MM.1S (cell line): ENCODE measurements around the gene PAMR1.

Experiments used
- DNase-seq: peaks from one replicate; pipeline ENCODE4 v3.0.0-alpha.2; 2015
- H2AFZ ChIP-seq: fragments of 300-600 bp; sonication (generic); 2 replicates; pipeline ENCODE4 v1.6.0; 2016; ENCODE audit warnings: antibody characterized with exemption, low read length
- H3F3A ChIP-seq: fragments of 300-600 bp; sonication (generic); 2 replicates; pipeline ENCODE4 v1.6.1; 2016; ENCODE audit warnings: mild to moderate bottlenecking, antibody characterized with exemption, low read length, moderate library complexity, mixed read lengths; ENCODE audit not compliant: insufficient read depth
- H3K27ac ChIP-seq: fragments of 300-600 bp; sonication (generic); 2 replicates; pipeline ENCODE4 v1.5.1; 2016; ENCODE audit warnings: mild to moderate bottlenecking, low read length
- H3K27me3 ChIP-seq: fragments of 300-600 bp; sonication (generic); replicated peaks from 2 replicates; pipeline ENCODE4 v1.6.0; 2016; ENCODE audit warnings: low read length; ENCODE audit not compliant: insufficient read depth
- H3K36me3 ChIP-seq: fragments of 300-600 bp; sonication (generic); replicated peaks from 2 replicates; pipeline ENCODE4 v1.6.1; 2016; ENCODE audit warnings: mild to moderate bottlenecking, low read length, mixed read lengths; ENCODE audit not compliant: insufficient read depth
- H3K4me1 ChIP-seq: fragments of 300-600 bp; sonication (generic); 2 replicates; pipeline ENCODE4 v1.6.1; 2016; ENCODE audit warnings: low read length, mixed read lengths
- H3K4me2 ChIP-seq: fragments of 300-600 bp; sonication (generic); 2 replicates; pipeline ENCODE4 v1.6.0; 2016; ENCODE audit warnings: low read depth, low read length
- H3K4me3 ChIP-seq: fragments of 300-600 bp; sonication (generic); 2 replicates; pipeline ENCODE4 v1.5.1; 2016; ENCODE audit warnings: low read length, mixed read lengths
- H3K79me2 ChIP-seq: fragments of 300-600 bp; sonication (generic); 2 replicates; pipeline ENCODE4 v1.6.1; 2016; ENCODE audit warnings: mixed run types, low read length, mixed read lengths
- H3K9ac ChIP-seq: fragments of 300-600 bp; sonication (generic); 2 replicates; pipeline ENCODE4 v1.6.1; 2016; ENCODE audit warnings: low read length, mixed read lengths
- H3K9me2 ChIP-seq: fragments of 300-600 bp; sonication (generic); replicated peaks from 2 replicates; pipeline ENCODE4 v1.6.1; 2016; ENCODE audit warnings: mild to moderate bottlenecking, low read length, mixed read lengths; ENCODE audit not compliant: insufficient read depth
- H3K9me3 ChIP-seq: fragments of 300-600 bp; sonication (generic); replicated peaks from 2 replicates; pipeline ENCODE4 v1.6.1; 2016; ENCODE audit warnings: mild to moderate bottlenecking, low read length, mixed read lengths; ENCODE audit not compliant: insufficient read depth
- H4K20me1 ChIP-seq: fragments of 300-600 bp; sonication (generic); 2 replicates; pipeline ENCODE4 v1.6.1; 2016; ENCODE audit warnings: mild to moderate bottlenecking, low read length, moderate library complexity, mixed read lengths; ENCODE audit not compliant: insufficient read depth
- EZH2 ChIP-seq: fragments of 300-600 bp; sonication (generic); optimal IDR thresholded peaks from 2 replicates; pipeline ENCODE3; 2017; ENCODE audit warnings: low read depth, mild to moderate bottlenecking, antibody characterized with exemption, low read length, mixed read lengths
- EZH2phosphoT487 ChIP-seq: fragments of 300-600 bp; sonication (generic); IDR thresholded peaks from 2 replicates; pipeline ENCODE4 v1.6.1; 2018; ENCODE audit warnings: antibody characterized with exemption, low read length
- TF ChIP-seq, protein P1 (sequence below): fragments of 300-600 bp; sonication (generic); IDR thresholded peaks from 2 replicates; pipeline ENCODE4 v1.5.1; 2016; ENCODE audit warnings: antibody characterized with exemption, low read length, mixed read lengths

Gene PAMR1

DNA sequence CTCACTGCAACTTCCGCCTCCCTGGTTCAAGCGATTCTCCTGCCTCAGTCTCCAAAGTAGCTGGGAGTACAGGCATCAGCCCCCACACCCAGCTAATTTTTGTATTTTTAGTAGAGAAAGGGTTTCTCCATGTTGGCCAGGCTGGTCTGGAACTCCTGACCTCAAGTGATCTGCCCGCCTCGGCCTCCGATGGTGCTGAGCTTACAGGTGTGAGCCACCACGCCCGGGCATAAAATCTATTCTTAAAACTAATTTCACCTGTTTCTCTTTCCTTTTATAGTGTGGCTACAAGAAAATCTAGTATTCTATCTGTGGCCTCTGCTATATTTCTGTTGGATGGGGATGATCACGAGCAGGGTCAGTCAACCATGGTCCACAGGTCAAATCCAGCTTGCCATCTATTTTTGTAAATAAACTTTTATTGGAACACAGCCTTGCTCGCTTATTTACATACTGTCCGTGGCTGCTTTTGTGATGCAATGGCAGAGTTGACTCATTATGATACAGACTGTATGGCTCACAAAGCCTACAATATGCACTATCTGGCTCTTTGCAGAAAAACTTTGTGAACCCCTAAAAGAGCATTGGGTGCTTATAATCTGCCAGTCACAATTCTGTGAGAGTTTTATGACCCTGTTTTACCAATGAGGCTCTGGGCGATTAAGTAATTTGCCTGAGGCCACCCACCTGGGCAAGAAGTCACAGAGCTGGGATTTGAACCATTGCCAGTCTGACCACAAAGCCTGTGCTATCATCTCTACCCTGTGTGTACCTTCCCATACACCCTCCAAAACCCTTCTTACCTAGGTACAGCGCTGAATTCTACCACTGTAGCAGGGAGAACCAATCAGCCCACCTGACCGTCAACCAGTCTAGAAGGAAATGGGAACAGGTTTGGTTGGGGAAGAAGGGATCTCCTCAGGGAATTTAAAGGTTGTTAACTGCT lies 134.4 kb downstream of the PAMR1 start:
- H3K9me2 ChIP-seq, result no peaks in the 10 kb centered on the region
- H3K4me2 ChIP-seq, result no peak overlapping the region
- no peaks in the 10 kb centered on the region for H3K9me3 ChIP-seq
- no peaks in the 10 kb centered on the region for H3F3A ChIP-seq
- no peak overlapping the region for H3K9ac ChIP-seq
- no peak overlapping the region for H3K27ac ChIP-seq
- no peaks in the 10 kb centered on the region for H3K36me3 ChIP-seq
- DNase-seq, result no peak
- no peak overlapping the region for H2AFZ ChIP-seq
- H3K79me2 ChIP-seq, result no peaks in the 10 kb centered on the region
- no peaks in the 10 kb centered on the region for H3K27me3 ChIP-seq
- H4K20me1 ChIP-seq, result no peaks in the 10 kb centered on the region
- H3K4me3 ChIP-seq, result no peak overlapping the region
- H3K4me1 ChIP-seq, result 0 out of 2 replicates have a peak, but pooled peaks cover 7% of the 10 kb centered on the region
- TF ChIP-seq EZH2 (no peak), EZH2phosphoT487 (no peak)
- TF ChIP-seq, protein P1, sequence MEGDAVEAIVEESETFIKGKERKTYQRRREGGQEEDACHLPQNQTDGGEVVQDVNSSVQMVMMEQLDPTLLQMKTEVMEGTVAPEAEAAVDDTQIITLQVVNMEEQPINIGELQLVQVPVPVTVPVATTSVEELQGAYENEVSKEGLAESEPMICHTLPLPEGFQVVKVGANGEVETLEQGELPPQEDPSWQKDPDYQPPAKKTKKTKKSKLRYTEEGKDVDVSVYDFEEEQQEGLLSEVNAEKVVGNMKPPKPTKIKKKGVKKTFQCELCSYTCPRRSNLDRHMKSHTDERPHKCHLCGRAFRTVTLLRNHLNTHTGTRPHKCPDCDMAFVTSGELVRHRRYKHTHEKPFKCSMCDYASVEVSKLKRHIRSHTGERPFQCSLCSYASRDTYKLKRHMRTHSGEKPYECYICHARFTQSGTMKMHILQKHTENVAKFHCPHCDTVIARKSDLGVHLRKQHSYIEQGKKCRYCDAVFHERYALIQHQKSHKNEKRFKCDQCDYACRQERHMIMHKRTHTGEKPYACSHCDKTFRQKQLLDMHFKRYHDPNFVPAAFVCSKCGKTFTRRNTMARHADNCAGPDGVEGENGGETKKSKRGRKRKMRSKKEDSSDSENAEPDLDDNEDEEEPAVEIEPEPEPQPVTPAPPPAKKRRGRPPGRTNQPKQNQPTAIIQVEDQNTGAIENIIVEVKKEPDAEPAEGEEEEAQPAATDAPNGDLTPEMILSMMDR, result no peak

DNA sequence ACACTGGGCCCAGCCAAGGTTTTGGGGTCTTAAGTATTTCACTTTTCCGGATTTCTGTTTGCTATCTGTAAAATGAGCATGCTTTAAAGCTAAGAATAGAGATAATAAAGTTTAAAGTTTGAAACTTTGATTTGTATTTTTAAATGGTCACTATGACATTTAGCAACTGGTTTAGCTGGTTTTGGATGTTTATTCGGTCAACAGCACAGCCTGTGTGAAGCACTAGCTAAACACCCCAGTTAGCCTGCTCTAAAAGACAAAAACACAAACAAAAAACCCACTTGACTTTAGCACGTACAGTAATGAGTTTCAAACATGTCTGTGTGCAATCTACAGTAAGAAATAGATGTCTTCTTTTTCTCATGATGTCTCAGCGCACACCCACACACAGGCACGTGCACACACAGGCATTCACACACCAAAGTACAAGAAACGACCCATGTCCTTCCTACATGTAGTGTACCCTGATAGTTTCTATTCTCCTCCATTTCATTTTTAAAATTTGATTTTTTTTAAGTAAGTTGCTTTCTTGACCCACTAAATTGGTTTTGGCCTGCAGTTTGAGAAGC lies 135.4 kb downstream of the PAMR1 start:
- no peaks in the 10 kb centered on the region for H3F3A ChIP-seq
- H3K27ac ChIP-seq, result no peak overlapping the region
- no peaks in the 10 kb centered on the region for H3K79me2 ChIP-seq
- no peak overlapping the region for H3K4me3 ChIP-seq
- DNase-seq, result no peak
- H4K20me1 ChIP-seq, result no peaks in the 10 kb centered on the region
- no peak overlapping the region for H3K4me2 ChIP-seq
- no peaks in the 10 kb centered on the region for H3K9me3 ChIP-seq
- 0 out of 2 replicates have a peak, but pooled peaks cover 3% of the 10 kb centered on the region for H3K4me1 ChIP-seq
- H2AFZ ChIP-seq, result no peak overlapping the region
- no peak for TF ChIP-seq EZH2phosphoT487
- no peak for TF ChIP-seq EZH2
- TF ChIP-seq, protein P1, result no peak
- H3K36me3 ChIP-seq, result no peaks in the 10 kb centered on the region
- no peaks in the 10 kb centered on the region for H3K27me3 ChIP-seq
- H3K9me2 ChIP-seq, result no peaks in the 10 kb centered on the region
- no peak overlapping the region for H3K9ac ChIP-seq

DNA sequence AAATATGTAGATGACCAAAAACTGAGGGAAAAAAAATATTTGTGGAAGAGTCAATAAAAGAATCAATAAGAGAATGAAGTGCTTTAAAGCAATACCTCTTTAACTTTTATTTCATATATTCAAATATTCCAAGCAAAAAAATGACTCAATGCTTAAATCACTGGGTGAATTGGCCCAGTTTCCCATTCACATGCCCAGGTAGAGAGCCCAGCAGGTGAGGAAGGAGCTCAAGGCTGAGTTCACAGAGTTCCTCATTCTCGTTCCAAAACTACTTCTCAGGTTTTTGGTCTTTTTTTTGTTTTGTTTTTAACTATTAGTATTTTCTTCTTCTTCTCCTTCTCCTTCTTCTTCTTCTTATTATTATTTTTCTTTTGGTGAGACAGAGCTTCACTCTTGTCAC lies 136.3 kb downstream of the PAMR1 start:
- H3K27ac ChIP-seq, result no peak overlapping the region
- no peak overlapping the region for H2AFZ ChIP-seq
- no peaks in the 10 kb centered on the region for H3K36me3 ChIP-seq
- TF ChIP-seq EZH2phosphoT487 (no peak), EZH2 (no peak)
- TF ChIP-seq, protein P1, result no peak
- no peaks in the 10 kb centered on the region for H4K20me1 ChIP-seq
- no peaks in the 10 kb centered on the region for H3K79me2 ChIP-seq
- H3K9me2 ChIP-seq, result no peaks in the 10 kb centered on the region
- no peaks in the 10 kb centered on the region for H3F3A ChIP-seq
- H3K4me1 ChIP-seq, result no peaks in the 10 kb centered on the region
- H3K27me3 ChIP-seq, result no peaks in the 10 kb centered on the region
- H3K4me2 ChIP-seq, result no peak overlapping the region
- H3K9me3 ChIP-seq, result no peaks in the 10 kb centered on the region
- DNase-seq, result no peak
- H3K4me3 ChIP-seq, result no peak overlapping the region
- no peak overlapping the region for H3K9ac ChIP-seq
